ENCODE measurements around the gene ACSM3. TPM values are rescaled to one million over a fixed set of nuclear protein-coding genes. Genes with fewer than 3 reads are reported as not detected.

ACSM3 gene
- polyA plus RNA-seq, 2 of the 4 experiments (the other 2 are of a cell fraction), result 2.9 to 15.7 TPM

DNA sequence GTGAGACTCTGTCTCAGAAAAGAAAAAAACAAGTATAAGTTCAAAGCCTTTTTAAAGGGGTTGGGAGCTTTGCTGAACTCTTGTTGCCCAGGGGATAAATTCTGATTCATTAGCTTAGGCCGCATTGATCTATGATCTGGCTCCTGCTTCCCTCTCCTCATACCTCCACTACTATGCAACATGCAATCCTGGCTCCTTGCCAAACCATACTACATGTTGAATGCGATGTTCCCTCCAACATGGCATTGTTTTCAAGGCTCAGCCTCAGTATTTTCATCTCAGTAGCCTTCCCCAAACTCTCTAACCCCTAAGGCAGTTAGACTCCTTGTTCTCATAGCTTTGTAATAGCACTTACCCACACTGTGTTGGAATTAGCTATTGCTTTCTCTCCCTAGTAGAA lies 48.7 kb downstream of the ACSM3 start:
- POLR2A ChIA-PET, result no interaction called here
- Histone ChIP-seq H3K4me3 (no peak overlapping the region), H3K4me1 (peaks cover 5% of the 10 kb centered on the region; the same call in 1 of the 3 replicates), H3K27ac (no peak overlapping the region), H3K9me3 (no peaks in the 10 kb centered on the region), H3K4me2 (no peak overlapping the region)
- TF ChIP-seq HEYL (CRISPR knock-in tag; IDR thresholded peaks at IDR 0.05) (no peak), HOXA7 (CRISPR knock-in tag; IDR thresholded peaks at IDR 0.05) (no peak), RAD21 (conservative IDR thresholded peaks at IDR 0.05 in 1 of 2, IDR thresholded peaks at IDR 0.05 in 1 of 2) (no peak), POLR2AphosphoS2 (conservative IDR thresholded peaks at IDR 0.05; ENCODE audit: low read length) (no peak), FOSB (CRISPR knock-in tag; IDR thresholded peaks at IDR 0.05) (no peak), ZC3H11A (IDR thresholded peaks at IDR 0.05) (no peak), BCL3 (IDR thresholded peaks at IDR 0.05) (no peak), HOXB5 (CRISPR knock-in tag; IDR thresholded peaks at IDR 0.05) (no peak), CHD2 (IDR thresholded peaks at IDR 0.05; ENCODE audit: low read length, partially characterized antibody) (no peak), TP53 (CRISPR knock-in tag; IDR thresholded peaks at IDR 0.05) (no peak), HMGXB4 (CRISPR knock-in tag; IDR thresholded peaks at IDR 0.05; ENCODE audit: borderline replicate concordance) (no peak), MAZ (IDR thresholded peaks at IDR 0.05; ENCODE audit: borderline replicate concordance, low read depth, low read length) (no peak), CBX8 (IDR thresholded peaks at IDR 0.05) (no peak), FOSL2 (IDR thresholded peaks at IDR 0.05) (no peak), FOSL2 (CRISPR knock-in tag; IDR thresholded peaks at IDR 0.05) (no peak), KDM1A (IDR thresholded peaks at IDR 0.05; ENCODE audit: low read depth) (no peak), E2F6 (IDR thresholded peaks at IDR 0.05; ENCODE audit: borderline replicate concordance, low read depth) (no peak), JUN (IDR thresholded peaks at IDR 0.05) (no peak), SREBF2 (IDR thresholded peaks at IDR 0.05) (no peak)
- TF ChIP-seq, protein P1, sequence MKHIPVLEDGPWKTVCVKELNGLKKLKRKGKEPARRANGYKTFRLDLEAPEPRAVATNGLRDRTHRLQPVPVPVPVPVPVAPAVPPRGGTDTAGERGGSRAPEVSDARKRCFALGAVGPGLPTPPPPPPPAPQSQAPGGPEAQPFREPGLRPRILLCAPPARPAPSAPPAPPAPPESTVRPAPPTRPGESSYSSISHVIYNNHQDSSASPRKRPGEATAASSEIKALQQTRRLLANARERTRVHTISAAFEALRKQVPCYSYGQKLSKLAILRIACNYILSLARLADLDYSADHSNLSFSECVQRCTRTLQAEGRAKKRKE (CRISPR knock-in tag; IDR thresholded peaks at IDR 0.05; ENCODE audit: low read depth), result no peak
- CTCF ChIA-PET, result interaction anchor here (1.4 kb wide), 1 partner anchor 271 kb away, joined by 3 read pairs; no protein-coding TSS in a partner anchor
- FAIRE-seq, result no peak
- ATAC-seq, result no peak
- WGBS (ENCODE audit: missing lambda C conversion rate), result 86% methylated on average over 2 of the region's 2 CpGs
- no peak for DNase-seq (ENCODE audit: low read depth in 1 of 2, low spot score in 1 of 2)

GRCh38 chr16:20814784-20815183 lies 51.0 kb downstream of the ACSM3 start:
- no peak for DNase-seq (ENCODE audit: low read depth in 1 of 2, low spot score in 1 of 2)
- POLR2A ChIA-PET, result no interaction called here
- Histone ChIP-seq H3K4me2 (no peak overlapping the region), H3K4me1 (no peaks in the 10 kb centered on the region), H3K27ac (no peak overlapping the region), H3K9me3 (no peaks in the 10 kb centered on the region), H3K4me3 (no peak overlapping the region)
- no peak for FAIRE-seq
- WGBS (ENCODE audit: missing lambda C conversion rate), result 91% methylated on average over 4 of the region's 4 CpGs
- no peak for TF ChIP-seq ZSCAN20 (CRISPR knock-in tag; IDR thresholded peaks at IDR 0.05)
- TF ChIP-seq TP53 (CRISPR knock-in tag; IDR thresholded peaks at IDR 0.05), result no peak
- CTCF ChIA-PET, result interaction anchor here (2.6 kb wide), 1 partner anchor 35 kb away, joined by 12 read pairs; no protein-coding TSS in a partner anchor
- ATAC-seq, result no peak

All from A549 (cell line).